H1 (cell line): ENCODE data around the gene BPIFB4. TPM values are rescaled to one million over a fixed set of nuclear protein-coding genes. Genes with fewer than 3 reads are reported as not detected.

Experiments used
- CTCF ChIA-PET: fragments of 300-600 bp; sonication (Branson Sonifier 250); formaldehyde crosslinking; loops from one replicate; lab custom pipeline; 2021; ENCODE audit not compliant: partially characterized antibody; lab: Charles Lee
- POLR2A ChIA-PET: fragments of 300-600 bp; sonication (Branson Sonifier 250); formaldehyde crosslinking; loops from one replicate; lab custom pipeline; 2021; ENCODE audit warnings: inconsistent platforms; ENCODE audit not compliant: partially characterized antibody; lab: Charles Lee
- DNase-seq, 2 experiments: peaks; one replicate each; pipeline versions ENCODE4 v3.0.0 to v3.0.0-alpha.2; 2010 to 2022; ENCODE audit warnings: low spot score in 2 of 2, low read depth in 1 of 2, mixed read lengths in 1 of 2
- FAIRE-seq: peaks from 2 replicates; lab custom pipeline; 2011; peaks lifted over from hg19 to GRCh38; lab: Jason Lieb, UNC
- H2AFZ ChIP-seq: 2 replicates; pipeline ENCODE4 v1.8.1; 2012; ENCODE audit warnings: low read length, inconsistent platforms
- H2AK5ac ChIP-seq: 2 replicates; pipeline ENCODE4 v1.6.1; 2013; ENCODE audit warnings: low read depth, low read length
- H2BK120ac ChIP-seq: replicated peaks from 2 replicates; pipeline ENCODE3; 2013; ENCODE audit warnings: low read depth, low read length, inconsistent platforms
- H2BK12ac ChIP-seq: 2 replicates; pipeline ENCODE4 v1.6.1; 2013; ENCODE audit warnings: low read depth, low read length
- H2BK15ac ChIP-seq: 2 replicates; pipeline ENCODE4 v1.6.1; 2013; ENCODE audit warnings: low read length
- H2BK20ac ChIP-seq: 2 replicates; pipeline ENCODE4 v1.6.1; 2013; ENCODE audit warnings: low read length
- H2BK5ac ChIP-seq: 2 replicates; pipeline ENCODE4 v1.6.1; 2013; ENCODE audit warnings: low read depth, low read length
- H3K14ac ChIP-seq: 2 replicates; pipeline ENCODE4 v1.6.1; 2013; ENCODE audit warnings: inconsistent platforms; ENCODE audit not compliant: insufficient read length
- H3K18ac ChIP-seq: 2 replicates; pipeline ENCODE4 v1.6.1; 2013; ENCODE audit warnings: low read length; ENCODE audit errors: extremely low read depth
- H3K23ac ChIP-seq: 2 replicates; pipeline ENCODE4 v1.6.1; 2013; ENCODE audit warnings: inconsistent platforms; ENCODE audit not compliant: insufficient read length
- H3K23me2 ChIP-seq: 2 replicates; pipeline ENCODE4 v1.6.1; 2013; ENCODE audit warnings: low read depth, low read length
- H3K27ac ChIP-seq: 2 replicates; pipeline ENCODE4 v1.6.1; 2011; ENCODE audit warnings: low read depth, low read length, inconsistent platforms
- H3K27me3 ChIP-seq, 4 experiments: replicated peaks in 1 of 4; 1 replicate in 1 of 4; 2 replicates in 3 of 4; pipeline versions ENCODE4 v1.6.1 to v1.8.1; 2011 to 2013; ENCODE audit warnings: low read length in 3 of 4, mild to moderate bottlenecking in 3 of 4, inconsistent platforms in 2 of 4, mixed read lengths in 2 of 4, moderate library complexity in 1 of 4; ENCODE audit not compliant: control insufficient read depth in 3 of 4, insufficient read depth in 3 of 4; ENCODE audit errors: extremely low read depth in 1 of 4
- H3K36me3 ChIP-seq, 4 experiments: 2 replicates each; pipeline versions ENCODE4 v1.6.1 to v1.8.1; 2011 to 2013; ENCODE audit warnings: mild to moderate bottlenecking in 4 of 4, low read length in 3 of 4, moderate library complexity in 2 of 4, control low read depth in 1 of 4, inconsistent platforms in 1 of 4; ENCODE audit not compliant: insufficient read depth in 4 of 4, control insufficient read depth in 2 of 4
- H3K4ac ChIP-seq: replicated peaks from 2 replicates; pipeline ENCODE3; 2013; ENCODE audit warnings: low read length, low read depth, mixed read lengths, inconsistent platforms; ENCODE audit not compliant: insufficient read length
- H3K4me1 ChIP-seq, 4 experiments: replicated peaks in 1 of 4; 1 replicate in 1 of 4; 2 replicates in 3 of 4; pipeline versions ENCODE4 v1.6.1 to v1.8.1; 2011 to 2013; ENCODE audit warnings: low read length in 3 of 4, inconsistent platforms in 2 of 4, mixed read lengths in 1 of 4; ENCODE audit not compliant: insufficient read depth in 4 of 4, control insufficient read depth in 3 of 4
- H3K4me2 ChIP-seq, 2 experiments: 2 replicates each; pipeline versions ENCODE4 v1.6.1 to v1.8.1; 2011 to 2013; ENCODE audit warnings: low read depth in 2 of 2, low read length in 2 of 2, control low read depth in 1 of 2, inconsistent platforms in 1 of 2, mild to moderate bottlenecking in 1 of 2; ENCODE audit not compliant: insufficient read depth in 1 of 2
- H3K4me3 ChIP-seq, 4 experiments: fragments of 200-600, 300-600 bp in 1 of 4; sonication (generic), shearing (Covaris generic), sonication (Bioruptor Twin) in 1 of 4; 2 replicates each; pipeline versions ENCODE4 v1.5.1 to v1.8.1; 2011 to 2016; ENCODE audit warnings: low read length in 4 of 4, low read depth in 3 of 4, control low read depth in 2 of 4, inconsistent platforms in 2 of 4, mild to moderate bottlenecking in 2 of 4, mixed read lengths in 1 of 4, moderate library complexity in 1 of 4; ENCODE audit not compliant: insufficient read depth in 2 of 4; ENCODE audit errors: extremely low read depth in 1 of 4
- H3K56ac ChIP-seq: replicated peaks from 2 replicates; pipeline ENCODE3; 2013; ENCODE audit warnings: low read depth, mild to moderate bottlenecking, mixed read lengths, low read length, inconsistent platforms; ENCODE audit not compliant: insufficient read length
- H3K79me1 ChIP-seq: 2 replicates; pipeline ENCODE4 v1.6.1; 2013; ENCODE audit warnings: low read depth, low read length, control low read depth
- H3K79me2 ChIP-seq, 2 experiments: 2 replicates each; pipeline versions ENCODE4 v1.6.1 to v1.8.1; 2012 to 2013; ENCODE audit warnings: low read length in 2 of 2, mild to moderate bottlenecking in 2 of 2, inconsistent platforms in 1 of 2; ENCODE audit not compliant: insufficient read depth in 2 of 2, control insufficient read depth in 1 of 2
- H3K9ac ChIP-seq, 4 experiments: replicated peaks in 1 of 4; 1 replicate in 1 of 4; 2 replicates in 3 of 4; pipeline versions ENCODE4 v1.6.1 to v1.8.1; 2011 to 2013; ENCODE audit warnings: low read depth in 3 of 4, low read length in 3 of 4, control low read depth in 2 of 4, mild to moderate bottlenecking in 2 of 4, moderate library complexity in 2 of 4, inconsistent platforms in 1 of 4; ENCODE audit errors: extremely low read depth in 1 of 4
- H3K9me3 ChIP-seq, 2 experiments: 2 replicates each; pipeline versions ENCODE4 v1.6.1 to v1.8.1; 2012 to 2013; ENCODE audit warnings: mild to moderate bottlenecking in 2 of 2, moderate library complexity in 2 of 2, control low read depth in 1 of 2, inconsistent platforms in 1 of 2, low read depth in 1 of 2, low read length in 1 of 2, mixed read lengths in 1 of 2; ENCODE audit not compliant: insufficient read depth in 2 of 2
- H4K20me1 ChIP-seq, 2 experiments: replicated peaks in 1 of 2; 2 replicates each; pipeline versions ENCODE3 to v1.8.1; 2011 to 2013; ENCODE audit warnings: inconsistent platforms in 2 of 2, low read length in 2 of 2, mild to moderate bottlenecking in 1 of 2; ENCODE audit not compliant: insufficient read depth in 2 of 2, control insufficient read depth in 1 of 2
- H4K5ac ChIP-seq: 2 replicates; pipeline ENCODE4 v1.6.1; 2013; ENCODE audit warnings: low read length, low read depth, mixed read lengths, inconsistent platforms; ENCODE audit not compliant: insufficient read length
- H4K8ac ChIP-seq: 2 replicates; pipeline ENCODE4 v1.8.0; 2013; ENCODE audit warnings: mild to moderate bottlenecking, moderate library complexity, low read length, inconsistent platforms; ENCODE audit not compliant: insufficient read depth; ENCODE audit errors: extremely low read depth
- H4K91ac ChIP-seq: replicated peaks from 2 replicates; pipeline ENCODE3; 2013; ENCODE audit warnings: low read length, mixed read lengths, inconsistent platforms; ENCODE audit not compliant: insufficient read length
- CBX8 ChIP-seq: fragments of 300-800, 300-1000 bp; sonication (generic); IDR thresholded peaks from 2 replicates; pipeline ENCODE4 v1.7.1; 2016; ENCODE audit warnings: low read depth, low read length, borderline replicate concordance
- JUND ChIP-seq: IDR thresholded peaks from 2 replicates; pipeline ENCODE4 v1.6.1; 2011; ENCODE audit warnings: mild to moderate bottlenecking, improper control_type of control experiment, low read length
- KDM1A ChIP-seq: fragments of 200-600, 300-600 bp; sonication (generic); IDR thresholded peaks from 2 replicates; pipeline ENCODE4 v1.7.1; 2016; ENCODE audit warnings: mild to moderate bottlenecking, low read length, borderline replicate concordance
- NRF1 ChIP-seq: IDR thresholded peaks from 2 replicates; pipeline ENCODE4 v1.6.1; 2011; ENCODE audit warnings: mild to moderate bottlenecking, low read depth, low read length, improper control_type of control experiment
- POLR2A ChIP-seq, 2 experiments: IDR thresholded peaks; 1 replicate in 1 of 2; 2 replicates in 1 of 2; pipeline ENCODE4 v1.6.1; 2011; ENCODE audit warnings: low read depth in 2 of 2, low read length in 2 of 2, mild to moderate bottlenecking in 2 of 2; ENCODE audit errors: control extremely low read depth in 1 of 2
- POU5F1 ChIP-seq: IDR thresholded peaks from 2 replicates; pipeline ENCODE4 v1.6.1; 2011; ENCODE audit warnings: low read depth, mild to moderate bottlenecking, low read length, moderate library complexity
- SIX5 ChIP-seq: IDR thresholded peaks from 2 replicates; pipeline ENCODE4 v1.6.1; 2011; ENCODE audit warnings: mild to moderate bottlenecking, low read depth, low read length
- SRF ChIP-seq: IDR thresholded peaks from 2 replicates; pipeline ENCODE4 v1.6.1; 2011; ENCODE audit warnings: mild to moderate bottlenecking, low read depth, low read length, moderate library complexity
- TBP ChIP-seq: IDR thresholded peaks from 2 replicates; pipeline ENCODE4 v1.6.1; 2011; ENCODE audit warnings: low read depth, low read length, improper control_type of control experiment
- YY1 ChIP-seq: IDR thresholded peaks from 2 replicates; pipeline ENCODE4 v1.6.1; 2011; ENCODE audit warnings: low read depth, mild to moderate bottlenecking, low read length
- WGBS, 2 experiments: shearing (Covaris generic) in 1 of 2; methylation state at CpG; one replicate each; pipeline versions ENCODE4 v1.1.6 to v1.1.7; 2013 to 2015; ENCODE audit warnings: low lambda C conversion rate in 2 of 2, mixed read lengths in 2 of 2, inconsistent platforms in 1 of 2, low coverage in 1 of 2, missing lambda C conversion rate in 1 of 2; ENCODE audit not compliant: insufficient replicate concordance in 2 of 2, insufficient coverage in 1 of 2, insufficient read length in 1 of 2; ENCODE audit errors: extremely low coverage in 1 of 2, missing lambda C conversion rate in 1 of 2; 5-methylcytosine and 5-hydroxymethylcytosine counted together
- polyA plus RNA-seq, 7 experiments: library from polyadenylated mRNA; depleted of rRNA in 3 of 7; stranded (reverse) in 5 of 7; unstranded in 2 of 7; fragments of >200 nt in 5 of 7; fragments of 200-250 nt in 2 of 7; gene quantifications; 1 replicate in 5 of 7; 2 replicates in 1 of 7; 4 replicates in 1 of 7; pipeline versions ENCODE4 v1.2.1 to v1.2.3, GENCODE V29; 2011 to 2013; ENCODE audit warnings: missing spikeins in 2 of 7, mixed read lengths in 2 of 7
- total RNA-seq: library from RNA; stranded (reverse); fragmentation: NEBNext Ultra II Directional; extraction: Animal tissue kit (Norgen Biotek cat#: 25700); gene quantifications from 2 replicates; pipeline ENCODE4 v1.2.1, GENCODE V29; 2021
- TF ChIP-seq, protein P1 (sequence below): IDR thresholded peaks from 2 replicates; pipeline ENCODE4 v1.6.1; 2011; ENCODE audit warnings: low read depth, mild to moderate bottlenecking, low read length; ENCODE audit not compliant: insufficient read depth
- TF ChIP-seq, protein P2 (sequence below): IDR thresholded peaks from 2 replicates; pipeline ENCODE4 v1.6.1; 2011; ENCODE audit warnings: low read length, improper control_type of control experiment

Gene BPIFB4
- total and polyA plus RNA-seq, 2 of the 8 experiments (the other 6 are each of a cell fraction or from before 2014, with no cell fraction given), result not detected

DNA sequence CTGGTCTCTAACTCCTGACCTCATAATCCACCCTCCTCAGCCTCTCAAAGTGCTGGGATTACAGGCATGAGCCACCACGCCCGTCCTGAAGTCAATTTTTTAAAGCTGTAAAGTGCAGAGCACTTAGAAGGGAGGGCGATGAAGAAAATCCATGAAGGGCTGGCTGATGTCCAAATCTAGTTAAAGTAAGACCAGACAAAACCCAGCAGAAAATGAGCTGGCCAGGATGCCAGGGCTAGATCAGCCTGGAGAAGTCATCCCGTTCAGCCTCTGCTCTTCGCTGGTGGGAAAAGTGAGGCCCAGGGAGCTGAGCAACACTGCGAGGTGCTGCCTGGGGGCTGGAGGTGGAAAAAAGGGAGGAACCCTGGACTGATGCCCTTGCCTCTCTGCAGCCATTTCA is 3.1 kb downstream of the BPIFB4 start:
- TF ChIP-seq SIX5, result no peak
- no peak for TF ChIP-seq JUND
- no peak for TF ChIP-seq POLR2A (IDR thresholded peaks at IDR 0.05; ENCODE audit: control extremely low read depth in 1 of 2, low read depth in 2 of 2, low read length in 2 of 2)
- no peak for TF ChIP-seq CBX8
- TF ChIP-seq, protein P1, sequence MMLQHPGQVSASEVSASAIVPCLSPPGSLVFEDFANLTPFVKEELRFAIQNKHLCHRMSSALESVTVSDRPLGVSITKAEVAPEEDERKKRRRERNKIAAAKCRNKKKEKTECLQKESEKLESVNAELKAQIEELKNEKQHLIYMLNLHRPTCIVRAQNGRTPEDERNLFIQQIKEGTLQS, result no peak
- TF ChIP-seq TBP, result no peak
- no peak for TF ChIP-seq NRF1
- TF ChIP-seq YY1, result no peak
- TF ChIP-seq SRF, result no peak
- TF ChIP-seq POU5F1, result no peak
- TF ChIP-seq, protein P2, sequence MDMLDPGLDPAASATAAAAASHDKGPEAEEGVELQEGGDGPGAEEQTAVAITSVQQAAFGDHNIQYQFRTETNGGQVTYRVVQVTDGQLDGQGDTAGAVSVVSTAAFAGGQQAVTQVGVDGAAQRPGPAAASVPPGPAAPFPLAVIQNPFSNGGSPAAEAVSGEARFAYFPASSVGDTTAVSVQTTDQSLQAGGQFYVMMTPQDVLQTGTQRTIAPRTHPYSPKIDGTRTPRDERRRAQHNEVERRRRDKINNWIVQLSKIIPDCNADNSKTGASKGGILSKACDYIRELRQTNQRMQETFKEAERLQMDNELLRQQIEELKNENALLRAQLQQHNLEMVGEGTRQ, result no peak
- no peak for TF ChIP-seq KDM1A
- ChIA-PET CTCF (no interaction called here), POLR2A (no interaction called here)
- H3K23me2 ChIP-seq, result peaks cover 2% of the 10 kb centered on the region; the same call in 1 of the 2 replicates
- H4K8ac ChIP-seq, result no peak overlapping the region
- H3K4ac ChIP-seq, result no peak overlapping the region
- H2BK5ac ChIP-seq, result no peak overlapping the region
- 92% methylated on average over 6 of the region's 6 CpGs; no CpG with 5 or more reads in 1 of the 2 experiments for WGBS, 2 experiments
- H3K4me1 ChIP-seq, result no peaks in the 10 kb centered on the region
- H3K23ac ChIP-seq, result no peak overlapping the region
- no peak overlapping the region for H2BK12ac ChIP-seq
- no peak overlapping the region for H4K91ac ChIP-seq
- H2BK20ac ChIP-seq, result no peak overlapping the region
- H4K20me1 ChIP-seq, result no peaks in the 10 kb centered on the region
- no peak overlapping the region for H3K27ac ChIP-seq
- no peak overlapping the region for H2BK120ac ChIP-seq
- no peak overlapping the region for H2AK5ac ChIP-seq
- no peak overlapping the region for H3K4me3 ChIP-seq
- no peak overlapping the region for H3K4me2 ChIP-seq
- no peaks in the 10 kb centered on the region for H3K27me3 ChIP-seq
- H3K79me1 ChIP-seq, result no peaks in the 10 kb centered on the region
- no peaks in the 10 kb centered on the region for H3K36me3 ChIP-seq
- no peaks in the 10 kb centered on the region for H3K9me3 ChIP-seq
- no peak for FAIRE-seq
- H3K9ac ChIP-seq, result no peak overlapping the region
- no peak for DNase-seq
- H3K14ac ChIP-seq, result no peak overlapping the region
- H2AFZ ChIP-seq, result no peak overlapping the region
- H3K18ac ChIP-seq, result no peak overlapping the region
- H3K79me2 ChIP-seq, result no peaks in the 10 kb centered on the region
- H4K5ac ChIP-seq, result no peak overlapping the region
- H3K56ac ChIP-seq, result no peak overlapping the region
- H2BK15ac ChIP-seq, result no peak overlapping the region
